B cell (primary cell): Measurements from ENCODE around the gene ITGA3.

Source experiments
- EZH2 ChIP-seq: IDR thresholded peaks from 2 replicates; pipeline ENCODE4 v1.6.1; 2012; ENCODE audit warnings: borderline replicate concordance, low read depth, mild to moderate bottlenecking, moderate library complexity, low read length; ENCODE audit not compliant: insufficient read depth, poor library complexity, severe bottlenecking
- TF ChIP-seq, protein P1 (sequence below): fragments of 200-600 bp; IDR thresholded peaks from one replicate; pipeline ENCODE4 v1.8.0; 2022; ENCODE audit warnings: antibody characterized with exemption, mild to moderate bottlenecking

DNA sequence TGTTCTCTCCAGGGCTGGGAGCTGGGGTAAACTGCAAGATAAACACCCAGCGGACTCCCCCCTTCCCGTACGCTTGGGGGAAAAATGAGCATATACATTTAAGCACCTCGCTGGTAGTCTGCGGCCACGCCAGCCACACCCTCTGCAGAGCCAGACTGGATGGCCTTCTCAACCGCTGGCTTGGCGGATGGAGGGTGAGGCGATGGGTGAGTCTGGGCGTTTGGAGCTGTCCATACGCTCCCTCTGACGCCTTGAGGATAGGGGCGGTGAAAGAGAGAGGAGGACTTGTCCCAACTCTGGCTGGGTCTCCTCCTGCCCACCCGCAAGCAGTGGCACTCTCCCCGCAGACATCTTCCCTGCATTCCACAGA, 1.0 kb downstream of the ITGA3 start:
- TF ChIP-seq, protein P1, sequence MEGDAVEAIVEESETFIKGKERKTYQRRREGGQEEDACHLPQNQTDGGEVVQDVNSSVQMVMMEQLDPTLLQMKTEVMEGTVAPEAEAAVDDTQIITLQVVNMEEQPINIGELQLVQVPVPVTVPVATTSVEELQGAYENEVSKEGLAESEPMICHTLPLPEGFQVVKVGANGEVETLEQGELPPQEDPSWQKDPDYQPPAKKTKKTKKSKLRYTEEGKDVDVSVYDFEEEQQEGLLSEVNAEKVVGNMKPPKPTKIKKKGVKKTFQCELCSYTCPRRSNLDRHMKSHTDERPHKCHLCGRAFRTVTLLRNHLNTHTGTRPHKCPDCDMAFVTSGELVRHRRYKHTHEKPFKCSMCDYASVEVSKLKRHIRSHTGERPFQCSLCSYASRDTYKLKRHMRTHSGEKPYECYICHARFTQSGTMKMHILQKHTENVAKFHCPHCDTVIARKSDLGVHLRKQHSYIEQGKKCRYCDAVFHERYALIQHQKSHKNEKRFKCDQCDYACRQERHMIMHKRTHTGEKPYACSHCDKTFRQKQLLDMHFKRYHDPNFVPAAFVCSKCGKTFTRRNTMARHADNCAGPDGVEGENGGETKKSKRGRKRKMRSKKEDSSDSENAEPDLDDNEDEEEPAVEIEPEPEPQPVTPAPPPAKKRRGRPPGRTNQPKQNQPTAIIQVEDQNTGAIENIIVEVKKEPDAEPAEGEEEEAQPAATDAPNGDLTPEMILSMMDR = no peak
- TF ChIP-seq EZH2 = no peak
